MM.1S (cell line): ENCODE measurements around the gene HOXA6.

ENCODE experiments used
- EZH2 ChIP-seq: fragments of 300-600 bp; sonication (generic); optimal IDR thresholded peaks from 2 replicates; pipeline ENCODE3; 2017; ENCODE audit warnings: low read depth, mild to moderate bottlenecking, antibody characterized with exemption, low read length, mixed read lengths
- TF ChIP-seq, protein P1 (sequence below): fragments of 300-600 bp; sonication (generic); IDR thresholded peaks from 2 replicates; pipeline ENCODE4 v1.5.1; 2016; ENCODE audit warnings: antibody characterized with exemption, low read length, mixed read lengths

DNA sequence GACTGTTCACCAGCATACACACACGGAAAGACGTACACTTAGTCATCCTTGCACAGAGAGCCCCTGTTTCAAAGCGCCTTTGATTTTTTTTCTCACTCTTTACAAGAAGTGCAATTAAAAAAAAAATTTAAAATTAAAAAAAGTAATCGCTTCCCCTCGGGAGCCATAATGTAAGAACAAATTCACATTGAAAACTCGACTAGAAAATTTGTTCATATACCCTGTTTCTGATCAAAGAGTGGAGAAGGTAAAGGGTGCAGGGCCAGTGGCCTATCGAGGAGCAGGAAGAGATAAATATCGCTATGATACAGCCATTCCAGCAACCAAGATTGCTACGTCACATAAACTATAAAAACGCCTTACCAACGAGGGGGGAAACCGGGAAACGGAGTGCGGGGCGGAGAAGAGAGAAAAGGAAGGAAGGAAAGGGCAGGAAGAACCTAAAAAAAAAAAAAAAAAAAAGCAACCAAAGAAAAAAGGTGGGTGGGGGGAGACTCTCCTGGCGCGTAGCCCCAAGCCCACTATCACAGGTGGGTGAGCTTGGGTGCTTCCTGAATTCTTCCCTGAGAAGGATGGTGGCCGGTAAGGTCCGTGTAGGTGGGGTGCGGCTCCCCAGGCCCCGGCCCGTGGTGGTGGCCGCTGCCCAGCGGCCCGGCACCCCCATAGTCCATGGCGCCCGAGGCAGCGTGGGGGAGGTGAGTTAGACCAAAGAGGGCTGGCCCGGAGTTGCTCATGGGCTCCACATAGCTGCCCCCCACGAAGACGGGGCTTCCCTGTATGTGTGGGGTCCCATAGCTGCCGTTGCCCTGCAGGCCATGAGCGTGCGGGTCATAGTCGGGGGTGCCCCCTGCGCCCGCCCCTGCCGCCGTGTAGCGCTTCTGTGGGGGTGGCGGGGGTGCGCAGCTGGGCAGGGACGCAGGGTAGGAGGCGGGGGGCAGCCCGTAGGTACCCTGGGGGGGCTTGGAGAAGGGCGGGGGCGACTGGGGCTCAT, 39.9 kb downstream of the HOXA6 start:
- TF ChIP-seq EZH2 = no peak
- TF ChIP-seq, protein P1, sequence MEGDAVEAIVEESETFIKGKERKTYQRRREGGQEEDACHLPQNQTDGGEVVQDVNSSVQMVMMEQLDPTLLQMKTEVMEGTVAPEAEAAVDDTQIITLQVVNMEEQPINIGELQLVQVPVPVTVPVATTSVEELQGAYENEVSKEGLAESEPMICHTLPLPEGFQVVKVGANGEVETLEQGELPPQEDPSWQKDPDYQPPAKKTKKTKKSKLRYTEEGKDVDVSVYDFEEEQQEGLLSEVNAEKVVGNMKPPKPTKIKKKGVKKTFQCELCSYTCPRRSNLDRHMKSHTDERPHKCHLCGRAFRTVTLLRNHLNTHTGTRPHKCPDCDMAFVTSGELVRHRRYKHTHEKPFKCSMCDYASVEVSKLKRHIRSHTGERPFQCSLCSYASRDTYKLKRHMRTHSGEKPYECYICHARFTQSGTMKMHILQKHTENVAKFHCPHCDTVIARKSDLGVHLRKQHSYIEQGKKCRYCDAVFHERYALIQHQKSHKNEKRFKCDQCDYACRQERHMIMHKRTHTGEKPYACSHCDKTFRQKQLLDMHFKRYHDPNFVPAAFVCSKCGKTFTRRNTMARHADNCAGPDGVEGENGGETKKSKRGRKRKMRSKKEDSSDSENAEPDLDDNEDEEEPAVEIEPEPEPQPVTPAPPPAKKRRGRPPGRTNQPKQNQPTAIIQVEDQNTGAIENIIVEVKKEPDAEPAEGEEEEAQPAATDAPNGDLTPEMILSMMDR = no peak
